ENCODE measurements around the gene PBX4. TPM values are rescaled to one million over a fixed set of nuclear protein-coding genes. Genes with fewer than 3 reads are reported as not detected.

The PBX4 gene
- total RNA-seq, 1 experiment from 2014 or later, result 8.3 TPM

DNA sequence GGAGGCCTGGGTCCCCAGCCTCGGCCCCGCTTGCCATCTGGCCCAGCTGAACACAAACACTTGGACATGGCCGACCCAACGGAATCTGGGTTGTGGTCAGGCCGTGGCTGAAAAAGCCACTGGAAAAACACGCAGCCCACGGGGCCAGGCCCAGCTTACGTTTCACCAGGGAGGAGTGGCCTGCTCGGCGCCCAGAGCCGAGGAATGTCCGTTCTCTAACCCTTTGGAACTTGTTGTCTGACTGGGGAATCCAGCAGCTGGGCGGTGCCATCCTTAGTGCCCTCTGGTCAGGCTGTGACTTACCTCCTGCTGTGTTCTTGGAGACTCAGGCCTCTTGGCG lies 66.7 kb downstream of the PBX4 start:
- no peak for DNase-seq (ENCODE audit: low read depth, low spot score)
- in situ Hi-C loops (cut with HindIII; ENCODE audit: low pct_unique_long_range_greater_than_20kb, low sequenced_read_pairs), result no loop called here
- CTCF ChIA-PET, result interaction anchor here (1.6 kb wide), 1 partner anchor 20 kb away, joined by 3 read pairs; no protein-coding TSS in a partner anchor

DNA sequence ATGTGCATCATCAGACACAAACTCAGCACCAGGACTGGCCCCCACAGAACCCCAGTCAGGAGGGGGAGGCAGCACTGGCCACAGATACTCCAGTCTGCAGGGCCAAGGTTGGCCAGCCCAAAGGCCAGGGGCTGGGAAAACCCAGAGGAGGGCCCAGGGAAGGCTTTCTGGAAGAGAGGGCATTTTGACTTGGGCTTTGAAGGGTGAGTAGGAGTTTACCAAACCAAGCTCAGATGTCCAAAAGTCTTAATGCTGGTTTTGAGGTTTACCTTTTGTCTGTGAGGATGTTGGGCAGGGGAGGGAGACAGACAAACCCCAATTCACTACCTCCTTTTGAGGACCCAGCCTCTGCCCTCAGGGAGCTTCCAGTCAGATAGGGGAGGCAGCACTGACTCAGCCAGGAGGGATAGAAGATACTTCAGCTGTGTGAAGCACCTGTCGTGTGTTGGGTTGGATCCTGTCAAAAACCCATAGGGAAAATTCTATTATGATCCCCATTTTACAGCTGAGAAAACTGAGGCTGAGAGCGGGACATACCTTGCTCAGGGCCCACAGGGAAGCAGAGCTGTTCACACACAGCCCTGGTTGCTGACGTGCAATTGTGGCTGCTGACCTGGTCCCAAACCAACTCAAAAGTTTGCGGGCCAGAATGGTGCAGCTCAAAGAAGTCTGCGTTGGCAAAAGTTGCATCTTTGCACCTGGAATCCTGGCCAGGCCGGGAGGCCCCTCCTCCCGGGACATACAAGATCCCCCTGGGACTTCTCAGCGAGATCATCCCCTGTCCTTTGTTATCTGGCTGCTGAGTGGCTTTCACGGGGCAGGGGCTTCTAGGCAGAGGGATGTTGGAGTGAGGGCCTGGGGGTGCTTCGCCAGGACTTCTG lies 67.3 kb downstream of the PBX4 start:
- no peak for TF ChIP-seq TCF7L2 (IDR thresholded peaks at IDR 0.05; ENCODE audit: low read depth, low read length)
- in situ Hi-C loops (cut with HindIII; ENCODE audit: low pct_unique_long_range_greater_than_20kb, low sequenced_read_pairs), result no loop called here
- H3K4me3 ChIP-seq (ENCODE audit: low read depth in 2 of 2, low read length in 2 of 2), result no peak overlapping the region
- H3K4me1 ChIP-seq (ENCODE audit: control insufficient read depth, insufficient read depth, low read length), result no peaks in the 10 kb centered on the region
- ChIA-PET CTCF (interaction anchor here (0.7 to 1.6 kb wide), 2 partner anchors 8 to 19 kb away, joined by 3 read pairs; no protein-coding TSS in a partner anchor), POLR2A (no interaction called here)
- ATAC-seq, result no peak
- no peaks in the 10 kb centered on the region for H3K9me3 ChIP-seq (ENCODE audit: control insufficient read depth, insufficient read depth, low read depth, low read length)
- DNase-seq (ENCODE audit: low read depth, low spot score), result no peak
- BruUV-seq (replicated peaks), result no TSS peak
- intact Hi-C loops (cut with micrococcal nuclease; ENCODE audit: unreplicated experiment), result no loop called here
- no peak overlapping the region for H3K27ac ChIP-seq (ENCODE audit: low read length)
- no peaks in the 10 kb centered on the region for H3K36me3 ChIP-seq (ENCODE audit: control insufficient read depth, insufficient read depth, low read length)
- no peaks in the 10 kb centered on the region for H3K27me3 ChIP-seq (ENCODE audit: control insufficient read depth, insufficient read depth, low read length)

More for the DNA sequence above, 66.7 kb downstream of the PBX4 start:
- no peak overlapping the region for H3K4me3 ChIP-seq (ENCODE audit: low read depth in 2 of 2, low read length in 2 of 2)
- BruUV-seq (replicated peaks), result no TSS peak
- H3K27ac ChIP-seq (ENCODE audit: low read length), result no peak overlapping the region
- no peaks in the 10 kb centered on the region for H3K4me1 ChIP-seq (ENCODE audit: control insufficient read depth, insufficient read depth, low read length)
- POLR2A ChIA-PET, result no interaction called here
- no peaks in the 10 kb centered on the region for H3K27me3 ChIP-seq (ENCODE audit: control insufficient read depth, insufficient read depth, low read length)
- TF ChIP-seq POLR2AphosphoS5 (IDR thresholded peaks at IDR 0.05; ENCODE audit: low read depth, low read length) (no peak), TCF7L2 (IDR thresholded peaks at IDR 0.05; ENCODE audit: low read depth, low read length) (no peak), SIN3A (IDR thresholded peaks at IDR 0.05; ENCODE audit: borderline replicate concordance, insufficient read depth, low read depth, low read length) (no peak)
- TF ChIP-seq, protein P1, sequence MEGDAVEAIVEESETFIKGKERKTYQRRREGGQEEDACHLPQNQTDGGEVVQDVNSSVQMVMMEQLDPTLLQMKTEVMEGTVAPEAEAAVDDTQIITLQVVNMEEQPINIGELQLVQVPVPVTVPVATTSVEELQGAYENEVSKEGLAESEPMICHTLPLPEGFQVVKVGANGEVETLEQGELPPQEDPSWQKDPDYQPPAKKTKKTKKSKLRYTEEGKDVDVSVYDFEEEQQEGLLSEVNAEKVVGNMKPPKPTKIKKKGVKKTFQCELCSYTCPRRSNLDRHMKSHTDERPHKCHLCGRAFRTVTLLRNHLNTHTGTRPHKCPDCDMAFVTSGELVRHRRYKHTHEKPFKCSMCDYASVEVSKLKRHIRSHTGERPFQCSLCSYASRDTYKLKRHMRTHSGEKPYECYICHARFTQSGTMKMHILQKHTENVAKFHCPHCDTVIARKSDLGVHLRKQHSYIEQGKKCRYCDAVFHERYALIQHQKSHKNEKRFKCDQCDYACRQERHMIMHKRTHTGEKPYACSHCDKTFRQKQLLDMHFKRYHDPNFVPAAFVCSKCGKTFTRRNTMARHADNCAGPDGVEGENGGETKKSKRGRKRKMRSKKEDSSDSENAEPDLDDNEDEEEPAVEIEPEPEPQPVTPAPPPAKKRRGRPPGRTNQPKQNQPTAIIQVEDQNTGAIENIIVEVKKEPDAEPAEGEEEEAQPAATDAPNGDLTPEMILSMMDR (IDR thresholded peaks at IDR 0.05), result no peak
- TF ChIP-seq, protein P2, sequence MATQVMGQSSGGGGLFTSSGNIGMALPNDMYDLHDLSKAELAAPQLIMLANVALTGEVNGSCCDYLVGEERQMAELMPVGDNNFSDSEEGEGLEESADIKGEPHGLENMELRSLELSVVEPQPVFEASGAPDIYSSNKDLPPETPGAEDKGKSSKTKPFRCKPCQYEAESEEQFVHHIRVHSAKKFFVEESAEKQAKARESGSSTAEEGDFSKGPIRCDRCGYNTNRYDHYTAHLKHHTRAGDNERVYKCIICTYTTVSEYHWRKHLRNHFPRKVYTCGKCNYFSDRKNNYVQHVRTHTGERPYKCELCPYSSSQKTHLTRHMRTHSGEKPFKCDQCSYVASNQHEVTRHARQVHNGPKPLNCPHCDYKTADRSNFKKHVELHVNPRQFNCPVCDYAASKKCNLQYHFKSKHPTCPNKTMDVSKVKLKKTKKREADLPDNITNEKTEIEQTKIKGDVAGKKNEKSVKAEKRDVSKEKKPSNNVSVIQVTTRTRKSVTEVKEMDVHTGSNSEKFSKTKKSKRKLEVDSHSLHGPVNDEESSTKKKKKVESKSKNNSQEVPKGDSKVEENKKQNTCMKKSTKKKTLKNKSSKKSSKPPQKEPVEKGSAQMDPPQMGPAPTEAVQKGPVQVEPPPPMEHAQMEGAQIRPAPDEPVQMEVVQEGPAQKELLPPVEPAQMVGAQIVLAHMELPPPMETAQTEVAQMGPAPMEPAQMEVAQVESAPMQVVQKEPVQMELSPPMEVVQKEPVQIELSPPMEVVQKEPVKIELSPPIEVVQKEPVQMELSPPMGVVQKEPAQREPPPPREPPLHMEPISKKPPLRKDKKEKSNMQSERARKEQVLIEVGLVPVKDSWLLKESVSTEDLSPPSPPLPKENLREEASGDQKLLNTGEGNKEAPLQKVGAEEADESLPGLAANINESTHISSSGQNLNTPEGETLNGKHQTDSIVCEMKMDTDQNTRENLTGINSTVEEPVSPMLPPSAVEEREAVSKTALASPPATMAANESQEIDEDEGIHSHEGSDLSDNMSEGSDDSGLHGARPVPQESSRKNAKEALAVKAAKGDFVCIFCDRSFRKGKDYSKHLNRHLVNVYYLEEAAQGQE (IDR thresholded peaks at IDR 0.05; ENCODE audit: insufficient read depth in 1 of 2, low read depth in 2 of 2, low read length in 1 of 2), result no peak
- intact Hi-C loops (cut with micrococcal nuclease; ENCODE audit: unreplicated experiment), result no loop called here
- H3K9me3 ChIP-seq (ENCODE audit: control insufficient read depth, insufficient read depth, low read depth, low read length), result no peaks in the 10 kb centered on the region
- ATAC-seq, result no peak
- H3K36me3 ChIP-seq (ENCODE audit: control insufficient read depth, insufficient read depth, low read length), result no peaks in the 10 kb centered on the region

DNA sequence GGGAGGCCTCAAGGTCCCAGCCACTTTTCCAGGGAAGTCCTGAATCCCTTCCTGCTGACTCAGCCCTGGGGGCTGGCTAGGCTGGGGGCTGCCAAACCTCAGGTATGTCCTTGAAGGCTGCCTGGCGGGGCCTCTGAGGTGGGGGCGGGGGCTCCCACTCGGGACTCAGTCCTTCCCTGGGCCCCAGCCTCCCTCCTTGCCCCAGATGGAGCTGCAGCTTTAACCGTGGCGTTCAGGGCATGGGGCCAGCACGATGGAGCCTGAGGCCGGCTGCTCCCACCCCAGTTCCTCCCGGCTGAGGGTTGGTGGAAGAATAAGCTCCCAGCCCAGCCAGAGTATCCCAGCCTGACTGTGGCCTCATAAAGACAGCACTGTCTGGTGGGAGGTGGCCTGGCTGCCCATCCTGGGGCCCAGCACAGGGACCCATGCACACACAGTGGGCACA lies 68.0 kb downstream of the PBX4 start:
- Histone ChIP-seq H3K4me1 (ENCODE audit: control insufficient read depth, insufficient read depth, low read length) (no peaks in the 10 kb centered on the region), H3K27me3 (ENCODE audit: control insufficient read depth, insufficient read depth, low read length) (no peaks in the 10 kb centered on the region), H3K9me3 (ENCODE audit: control insufficient read depth, insufficient read depth, low read depth, low read length) (no peaks in the 10 kb centered on the region), H3K36me3 (ENCODE audit: control insufficient read depth, insufficient read depth, low read length) (no peaks in the 10 kb centered on the region), H3K27ac (ENCODE audit: low read length) (no peak overlapping the region), H3K4me3 (ENCODE audit: low read depth in 2 of 2, low read length in 2 of 2) (no peak overlapping the region)
- TF ChIP-seq, protein P1 (IDR thresholded peaks at IDR 0.05), result no peak
- TF ChIP-seq POLR2AphosphoS5 (IDR thresholded peaks at IDR 0.05; ENCODE audit: low read depth, low read length), result no peak
- TF ChIP-seq, protein P2 (IDR thresholded peaks at IDR 0.05; ENCODE audit: insufficient read depth in 1 of 2, low read depth in 2 of 2, low read length in 1 of 2), result no peak
- no peak for TF ChIP-seq SIN3A (IDR thresholded peaks at IDR 0.05; ENCODE audit: borderline replicate concordance, insufficient read depth, low read depth, low read length)
- TF ChIP-seq TCF7L2 (IDR thresholded peaks at IDR 0.05; ENCODE audit: low read depth, low read length), result no peak
- intact Hi-C loops (cut with micrococcal nuclease; ENCODE audit: unreplicated experiment), result no loop called here
- no TSS peak for BruUV-seq (replicated peaks)
- ATAC-seq, result no peak; the same call in 1 of the 2 replicates
- ChIA-PET CTCF (no interaction called here), POLR2A (no interaction called here)
- DNase-seq (ENCODE audit: low read depth, low spot score), result no peak
- in situ Hi-C loops (cut with HindIII; ENCODE audit: low pct_unique_long_range_greater_than_20kb, low sequenced_read_pairs), result no loop called here

Measured in Panc1 (cell line).